ENCODE results near the gene HORMAD2. TPM values are rescaled to one million over a fixed set of nuclear protein-coding genes. Genes with fewer than 3 reads are reported as not detected.
A peak's percentile ranks its signal among the peaks of the same experiment; 100 is the strongest.
"Not testable (repeated sequence)": the region's sequence is repeated elsewhere in the genome, so short reads cannot be mapped to it uniquely, and the experiment has no call there.

Gene HORMAD2
- total and polyA plus RNA-seq, 2 donors (not counting 1 experiment from before 2014, with no cell fraction given) = not detected

DNA sequence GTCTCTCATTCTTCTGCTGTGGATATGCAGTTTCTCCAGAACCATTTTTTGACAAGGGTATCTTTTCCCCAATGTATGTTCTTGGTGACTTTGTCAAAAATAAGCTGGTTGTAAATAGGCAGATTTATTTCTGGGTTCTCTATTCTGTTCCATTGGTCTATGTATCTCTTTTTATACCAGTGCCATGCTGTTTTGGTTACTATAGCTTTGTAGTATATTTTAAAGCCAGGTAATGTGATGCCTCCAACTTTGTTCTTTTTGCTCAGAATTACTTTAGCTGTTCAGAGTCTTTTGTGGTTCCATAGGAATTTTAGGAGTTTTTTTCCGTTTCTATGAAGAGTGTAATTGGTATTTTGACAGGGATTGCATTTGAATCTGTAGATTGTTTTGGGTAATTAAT is 12.4 kb downstream of the HORMAD2 start:
- no peaks in the 10 kb centered on the region for H3K36me3 ChIP-seq (ENCODE audit: control insufficient read depth, insufficient read depth, low read length)
- H3K27ac ChIP-seq (ENCODE audit: insufficient read depth, low read length) = no peak overlapping the region
- no peak for DNase-seq (ENCODE audit: low read depth in 2 of 2)
- no peaks in the 10 kb centered on the region for H3K4me1 ChIP-seq (ENCODE audit: control insufficient read depth, extremely low read depth, insufficient read depth, low read length)
- peaks cover under 1% of the 10 kb centered on the region for H3K27me3 ChIP-seq (ENCODE audit: control insufficient read depth, insufficient read depth, low read length)
- no peak for TF ChIP-seq EZH2 (IDR thresholded peaks at IDR 0.05; ENCODE audit: low read length, missing control alignments)
- TF ChIP-seq, protein P1, sequence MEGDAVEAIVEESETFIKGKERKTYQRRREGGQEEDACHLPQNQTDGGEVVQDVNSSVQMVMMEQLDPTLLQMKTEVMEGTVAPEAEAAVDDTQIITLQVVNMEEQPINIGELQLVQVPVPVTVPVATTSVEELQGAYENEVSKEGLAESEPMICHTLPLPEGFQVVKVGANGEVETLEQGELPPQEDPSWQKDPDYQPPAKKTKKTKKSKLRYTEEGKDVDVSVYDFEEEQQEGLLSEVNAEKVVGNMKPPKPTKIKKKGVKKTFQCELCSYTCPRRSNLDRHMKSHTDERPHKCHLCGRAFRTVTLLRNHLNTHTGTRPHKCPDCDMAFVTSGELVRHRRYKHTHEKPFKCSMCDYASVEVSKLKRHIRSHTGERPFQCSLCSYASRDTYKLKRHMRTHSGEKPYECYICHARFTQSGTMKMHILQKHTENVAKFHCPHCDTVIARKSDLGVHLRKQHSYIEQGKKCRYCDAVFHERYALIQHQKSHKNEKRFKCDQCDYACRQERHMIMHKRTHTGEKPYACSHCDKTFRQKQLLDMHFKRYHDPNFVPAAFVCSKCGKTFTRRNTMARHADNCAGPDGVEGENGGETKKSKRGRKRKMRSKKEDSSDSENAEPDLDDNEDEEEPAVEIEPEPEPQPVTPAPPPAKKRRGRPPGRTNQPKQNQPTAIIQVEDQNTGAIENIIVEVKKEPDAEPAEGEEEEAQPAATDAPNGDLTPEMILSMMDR (conservative IDR thresholded peaks at IDR 0.05 in 1 of 2, IDR thresholded peaks at IDR 0.05 in 1 of 2; ENCODE audit: low read depth in 1 of 2, low read length in 2 of 2) = no peak
- H3K4me2 ChIP-seq (ENCODE audit: extremely low read depth, insufficient read depth, low read length) = no peak overlapping the region
- H3K9ac ChIP-seq (ENCODE audit: insufficient read depth, low read length) = no peak overlapping the region
- no peak overlapping the region for H2AFZ ChIP-seq (ENCODE audit: low read length)
- no peaks in the 10 kb centered on the region for H3K9me3 ChIP-seq (ENCODE audit: control insufficient read depth, insufficient read depth, low read depth, low read length)
- no peaks in the 10 kb centered on the region for H4K20me1 ChIP-seq (ENCODE audit: control insufficient read depth, extremely low read depth, insufficient read depth, low read length)
- H3K79me2 ChIP-seq (ENCODE audit: control insufficient read depth, insufficient read depth, low read length) = no peaks in the 10 kb centered on the region
- no peak overlapping the region for H3K4me3 ChIP-seq (replicated peaks in 1 of 4; ENCODE audit: control extremely low read depth in 1 of 4, insufficient read depth in 1 of 4, low read depth in 3 of 4, low read length in 4 of 4)

DNA sequence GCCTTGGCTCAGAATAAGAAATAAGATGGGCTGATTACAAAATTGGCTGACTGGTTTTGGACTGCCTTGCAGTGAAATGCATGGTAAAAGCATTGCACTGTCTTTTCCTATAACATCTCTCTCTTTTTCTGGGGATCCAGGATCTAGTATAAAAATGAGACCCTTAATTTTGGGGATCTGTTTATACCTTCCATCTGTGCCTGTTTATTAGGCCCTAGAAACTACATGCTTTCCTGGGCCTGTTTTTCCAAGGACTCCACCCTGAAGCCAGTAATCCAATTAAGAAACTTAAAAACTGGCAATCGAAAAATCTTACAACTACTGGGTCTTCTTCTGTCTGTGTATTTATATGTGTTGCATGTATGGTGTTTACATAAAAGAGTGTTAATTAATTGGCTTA is 14.5 kb downstream of the HORMAD2 start:
- no peak overlapping the region for H3K27ac ChIP-seq (ENCODE audit: insufficient read depth, low read length)
- no peak overlapping the region for H3K4me2 ChIP-seq (ENCODE audit: extremely low read depth, insufficient read depth, low read length)
- H3K4me1 ChIP-seq (ENCODE audit: control insufficient read depth, extremely low read depth, insufficient read depth, low read length) = no peaks in the 10 kb centered on the region
- peaks cover 2% of the 10 kb centered on the region for H3K27me3 ChIP-seq (ENCODE audit: control insufficient read depth, insufficient read depth, low read length)
- H4K20me1 ChIP-seq (ENCODE audit: control insufficient read depth, extremely low read depth, insufficient read depth, low read length) = no peaks in the 10 kb centered on the region
- TF ChIP-seq, protein P1 (conservative IDR thresholded peaks at IDR 0.05 in 1 of 2, IDR thresholded peaks at IDR 0.05 in 1 of 2; ENCODE audit: low read depth in 1 of 2, low read length in 2 of 2) = no peak
- no peak for TF ChIP-seq EZH2 (IDR thresholded peaks at IDR 0.05; ENCODE audit: low read length, missing control alignments)
- H2AFZ ChIP-seq (ENCODE audit: low read length) = no peak overlapping the region
- H3K79me2 ChIP-seq (ENCODE audit: control insufficient read depth, insufficient read depth, low read length) = no peaks in the 10 kb centered on the region
- H3K36me3 ChIP-seq (ENCODE audit: control insufficient read depth, insufficient read depth, low read length) = no peaks in the 10 kb centered on the region
- no peak overlapping the region for H3K4me3 ChIP-seq (replicated peaks in 1 of 4; ENCODE audit: control extremely low read depth in 1 of 4, insufficient read depth in 1 of 4, low read depth in 3 of 4, low read length in 4 of 4)
- no peaks in the 10 kb centered on the region for H3K9me3 ChIP-seq (ENCODE audit: control insufficient read depth, insufficient read depth, low read depth, low read length)
- no peak for DNase-seq (ENCODE audit: low read depth in 2 of 2)
- no peak overlapping the region for H3K9ac ChIP-seq (ENCODE audit: insufficient read depth, low read length)

DNA sequence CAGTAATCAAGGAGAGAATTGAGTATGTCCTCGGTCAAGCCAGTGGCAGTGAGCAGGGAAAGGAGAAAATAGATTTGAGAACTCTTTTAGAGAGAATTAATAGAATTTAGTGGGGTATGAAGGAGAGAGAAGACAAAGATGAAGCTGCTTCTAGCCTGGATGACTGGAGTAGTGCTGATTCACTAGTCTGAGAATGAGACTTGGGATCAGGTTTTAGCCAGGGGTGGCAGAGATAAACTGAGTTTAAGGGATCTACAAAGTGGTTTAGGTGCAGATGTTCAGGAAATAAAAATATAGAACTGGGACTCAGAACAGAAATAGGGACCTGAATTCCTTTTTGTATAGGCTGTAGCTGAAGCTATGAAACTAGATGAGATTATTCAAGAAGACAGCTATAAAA is 17.6 kb downstream of the HORMAD2 start:
- Histone ChIP-seq H3K9me3 (ENCODE audit: control insufficient read depth, insufficient read depth, low read depth, low read length) (no peaks in the 10 kb centered on the region), H3K27ac (ENCODE audit: insufficient read depth, low read length) (no peak overlapping the region), H3K9ac (ENCODE audit: insufficient read depth, low read length) (no peak overlapping the region), H3K4me2 (ENCODE audit: extremely low read depth, insufficient read depth, low read length) (no peak overlapping the region), H3K36me3 (ENCODE audit: control insufficient read depth, insufficient read depth, low read length) (no peaks in the 10 kb centered on the region), H3K27me3 (ENCODE audit: control insufficient read depth, insufficient read depth, low read length) (peaks cover 2% of the 10 kb centered on the region), H3K4me1 (ENCODE audit: control insufficient read depth, extremely low read depth, insufficient read depth, low read length) (no peaks in the 10 kb centered on the region), H3K4me3 (replicated peaks in 1 of 4; ENCODE audit: control extremely low read depth in 1 of 4, insufficient read depth in 1 of 4, low read depth in 3 of 4, low read length in 4 of 4) (no peak overlapping the region), H4K20me1 (ENCODE audit: control insufficient read depth, extremely low read depth, insufficient read depth, low read length) (no peaks in the 10 kb centered on the region), H3K79me2 (ENCODE audit: control insufficient read depth, insufficient read depth, low read length) (no peaks in the 10 kb centered on the region), H2AFZ (ENCODE audit: low read length) (no peak overlapping the region)
- peak in 1 of 2 donors; percentile 65 for DNase-seq (ENCODE audit: low read depth in 2 of 2)
- no peak for TF ChIP-seq EZH2 (IDR thresholded peaks at IDR 0.05; ENCODE audit: low read length, missing control alignments)
- TF ChIP-seq, protein P1 (conservative IDR thresholded peaks at IDR 0.05 in 1 of 2, IDR thresholded peaks at IDR 0.05 in 1 of 2; ENCODE audit: low read depth in 1 of 2, low read length in 2 of 2) = no peak

DNA sequence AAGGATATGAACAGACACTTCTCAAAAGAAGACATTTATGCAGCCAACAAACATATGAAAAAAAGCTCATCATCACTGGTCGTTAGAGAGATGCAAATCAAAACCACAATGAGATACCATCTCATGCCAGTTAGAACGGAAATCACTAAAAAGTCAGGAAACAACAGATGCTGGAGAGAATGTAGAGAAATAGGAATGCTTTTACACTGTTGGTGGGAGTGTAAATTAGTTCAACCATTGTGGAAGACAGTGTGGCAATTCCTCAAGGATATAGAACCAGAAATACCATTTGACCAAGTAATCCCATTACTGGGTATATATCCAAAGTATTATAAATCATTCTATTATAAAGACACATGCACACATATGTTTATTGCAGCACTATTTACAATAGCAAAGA is 20.5 kb downstream of the HORMAD2 start:
- H3K4me1 ChIP-seq (ENCODE audit: control insufficient read depth, extremely low read depth, insufficient read depth, low read length); H3K36me3 ChIP-seq (ENCODE audit: control insufficient read depth, insufficient read depth, low read length); H3K27ac ChIP-seq (ENCODE audit: insufficient read depth, low read length); H2AFZ ChIP-seq (ENCODE audit: low read length); H4K20me1 ChIP-seq (ENCODE audit: control insufficient read depth, extremely low read depth, insufficient read depth, low read length); DNase-seq (ENCODE audit: low read depth in 2 of 2); H3K4me3 ChIP-seq (replicated peaks in 1 of 4; ENCODE audit: control extremely low read depth in 1 of 4, insufficient read depth in 1 of 4, low read depth in 3 of 4, low read length in 4 of 4); H3K79me2 ChIP-seq (ENCODE audit: control insufficient read depth, insufficient read depth, low read length); H3K9ac ChIP-seq (ENCODE audit: insufficient read depth, low read length); H3K27me3 ChIP-seq (ENCODE audit: control insufficient read depth, insufficient read depth, low read length); H3K9me3 ChIP-seq (ENCODE audit: control insufficient read depth, insufficient read depth, low read depth, low read length); H3K4me2 ChIP-seq (ENCODE audit: extremely low read depth, insufficient read depth, low read length): not testable (repeated sequence)
